Fibroblast of mammary gland (primary cell): ENCODE results near the gene PSORS1C1.
A peak's percentile ranks its signal among the peaks of the same experiment; 100 is the strongest.

Experiments used
- DNase-seq: peaks from one replicate; pipeline ENCODE4 v3.0.0-alpha.2; 2010; ENCODE audit warnings: low read depth
- H3K4me3 ChIP-seq: 2 replicates; pipeline ENCODE4 v1.5.1; 2011; ENCODE audit warnings: low read depth, mild to moderate bottlenecking, low read length, moderate library complexity; ENCODE audit not compliant: control insufficient read depth
- CTCF ChIP-seq: conservative IDR thresholded peaks from 2 replicates; pipeline ENCODE4 v1.5.1; 2011; ENCODE audit warnings: low read depth, low read length, inconsistent platforms; ENCODE audit not compliant: control insufficient read depth, insufficient read depth

The PSORS1C1 gene

GRCh38 chr6:31170987-31171671 is 56.5 kb downstream of the PSORS1C1 start:
- DNase-seq = no peak
- TF ChIP-seq CTCF = no peak
- no peak overlapping the region for H3K4me3 ChIP-seq

- no peak overlapping the region for H3K4me3 ChIP-seq
- no peak for DNase-seq
- no peak for TF ChIP-seq CTCF
Measured at GRCh38 chr6:31171931-31172905, 57.6 kb downstream of the PSORS1C1 start.

- DNase-seq = no peak
- no peak for TF ChIP-seq CTCF
- no peak overlapping the region for H3K4me3 ChIP-seq
Measured at GRCh38 chr6:31172973-31173384, 58.4 kb downstream of the PSORS1C1 start.

GRCh38 chr6:31173406-31173805 is 58.8 kb downstream of the PSORS1C1 start:
- no peak for DNase-seq
- no peak overlapping the region for H3K4me3 ChIP-seq
- TF ChIP-seq CTCF = no peak

GRCh38 chr6:31174378-31174777 is 59.8 kb downstream of the PSORS1C1 start:
- no peak for DNase-seq
- no peak for TF ChIP-seq CTCF
- no peak overlapping the region for H3K4me3 ChIP-seq

GRCh38 chr6:31175971-31176370 is 61.4 kb downstream of the PSORS1C1 start:
- DNase-seq = peak; percentile 68
- H3K4me3 ChIP-seq = no peak overlapping the region
- TF ChIP-seq CTCF = no peak
